GM21619 (cell line): ENCODE measurements around the gene MAGI3.
"Not testable (repeated sequence)": the region's sequence is repeated elsewhere in the genome, so short reads cannot be mapped to it uniquely, and the experiment has no call there.

ENCODE experiments used
- ATAC-seq: cut with Tn5 transposase; IDR thresholded peaks from one replicate; pipeline ENCODE4 v1.9.1; 2021; ENCODE audit not compliant: unreplicated experiment

Gene MAGI3

GRCh38 chr1:113438505-113439276 lies 48.4 kb downstream of the MAGI3 start:
- ATAC-seq = no peak

- no peak for ATAC-seq
These were observed 49.0 kb downstream of the MAGI3 start for GRCh38 chr1:113439277-113439670.

GRCh38 chr1:113442131-113442530 lies 51.8 kb downstream of the MAGI3 start:
- ATAC-seq = no peak

- no peak for ATAC-seq
These were observed 54.5 kb downstream of the MAGI3 start for GRCh38 chr1:113444857-113445256.

GRCh38 chr1:113451710-113452109 lies 61.4 kb downstream of the MAGI3 start:
- no peak for ATAC-seq

GRCh38 chr1:113452921-113453770 lies 62.8 kb downstream of the MAGI3 start:
- no peak for ATAC-seq

- ATAC-seq = no peak
These were observed 63.4 kb downstream of the MAGI3 start for GRCh38 chr1:113453771-113454083.

GRCh38 chr1:113455374-113455773 lies 65.1 kb downstream of the MAGI3 start:
- ATAC-seq = no peak

- no peak for ATAC-seq
These were observed 66.7 kb downstream of the MAGI3 start for GRCh38 chr1:113456967-113457366.

- ATAC-seq = no peak
These were observed 69.0 kb downstream of the MAGI3 start for GRCh38 chr1:113459279-113459678.

- ATAC-seq = no peak
These were observed 77.7 kb downstream of the MAGI3 start for GRCh38 chr1:113467991-113468390.

GRCh38 chr1:113478427-113479195 lies 88.3 kb downstream of the MAGI3 start:
- not testable (repeated sequence) for ATAC-seq

GRCh38 chr1:113479713-113480676 lies 89.7 kb downstream of the MAGI3 start:
- no peak for ATAC-seq

GRCh38 chr1:113485131-113485530 lies 94.8 kb downstream of the MAGI3 start:
- not testable (repeated sequence) for ATAC-seq

- ATAC-seq = no peak
These were observed 98.4 kb downstream of the MAGI3 start for GRCh38 chr1:113488576-113489177.

- no peak for ATAC-seq
These were observed 100.1 kb downstream of the MAGI3 start for GRCh38 chr1:113490384-113490783.

- ATAC-seq = no peak
These were observed 103.2 kb downstream of the MAGI3 start for GRCh38 chr1:113493533-113493932.

GRCh38 chr1:113505357-113505756 lies 115.0 kb downstream of the MAGI3 start:
- no peak for ATAC-seq

- no peak for ATAC-seq
These were observed 117.4 kb downstream of the MAGI3 start for GRCh38 chr1:113507552-113508214.
